Endothelial cell of umbilical vein (primary cell): Measurements from ENCODE around the gene CMIP.

ENCODE experiments used
- EZH2 ChIP-seq: IDR thresholded peaks from 2 replicates; pipeline ENCODE4 v1.6.1; 2012; ENCODE audit warnings: borderline replicate concordance, low read depth, mild to moderate bottlenecking, moderate library complexity, low read length, inconsistent platforms; ENCODE audit not compliant: severe bottlenecking
- FOS ChIP-seq: IDR thresholded peaks from 2 replicates; pipeline ENCODE4 v1.6.1; 2011; ENCODE audit warnings: mild to moderate bottlenecking, low read length, moderate library complexity, borderline replicate concordance; ENCODE audit not compliant: insufficient read depth
- GATA2 ChIP-seq: IDR thresholded peaks from 2 replicates; pipeline ENCODE4 v1.7.0; 2011; ENCODE audit warnings: low read depth, mild to moderate bottlenecking, moderate library complexity, mixed read lengths, low read length; ENCODE audit not compliant: insufficient read length, insufficient read depth
- JUN ChIP-seq: IDR thresholded peaks from 2 replicates; pipeline ENCODE4 v1.6.1; 2011; ENCODE audit warnings: borderline replicate concordance, low read depth; ENCODE audit not compliant: insufficient read length, insufficient read depth
- MYC ChIP-seq: IDR thresholded peaks from one replicate; pipeline ENCODE4 v1.6.1; 2011; ENCODE audit warnings: mild to moderate bottlenecking, low read depth, low read length
- POLR2A ChIP-seq: IDR thresholded peaks from 2 replicates; pipeline ENCODE4 v1.6.1; 2012; ENCODE audit warnings: low read depth, mild to moderate bottlenecking, control low read depth, low read length
- POLR2AphosphoS5 ChIP-seq: IDR thresholded peaks from 2 replicates; pipeline ENCODE4 v1.6.1; 2012; ENCODE audit warnings: low read depth, mild to moderate bottlenecking, control low read depth, low read length, moderate library complexity; ENCODE audit not compliant: insufficient read depth
- TF ChIP-seq, protein P1 (sequence below), 2 donors: IDR thresholded peaks; 1 replicate in 1 of 2; 2 replicates in 1 of 2; pipeline ENCODE4 v1.5.1; 2011; ENCODE audit warnings: low read length in 2 of 2, mild to moderate bottlenecking in 2 of 2, moderate library complexity in 2 of 2, control low read depth in 1 of 2, inconsistent platforms in 1 of 2, low read depth in 1 of 2; ENCODE audit not compliant: insufficient read depth in 1 of 2; ENCODE audit errors: extremely low read depth in 1 of 2
- TF ChIP-seq, protein P2 (sequence below): IDR thresholded peaks from 2 replicates; pipeline ENCODE4 v1.6.1; 2011; ENCODE audit not compliant: insufficient read depth, insufficient read length

DNA sequence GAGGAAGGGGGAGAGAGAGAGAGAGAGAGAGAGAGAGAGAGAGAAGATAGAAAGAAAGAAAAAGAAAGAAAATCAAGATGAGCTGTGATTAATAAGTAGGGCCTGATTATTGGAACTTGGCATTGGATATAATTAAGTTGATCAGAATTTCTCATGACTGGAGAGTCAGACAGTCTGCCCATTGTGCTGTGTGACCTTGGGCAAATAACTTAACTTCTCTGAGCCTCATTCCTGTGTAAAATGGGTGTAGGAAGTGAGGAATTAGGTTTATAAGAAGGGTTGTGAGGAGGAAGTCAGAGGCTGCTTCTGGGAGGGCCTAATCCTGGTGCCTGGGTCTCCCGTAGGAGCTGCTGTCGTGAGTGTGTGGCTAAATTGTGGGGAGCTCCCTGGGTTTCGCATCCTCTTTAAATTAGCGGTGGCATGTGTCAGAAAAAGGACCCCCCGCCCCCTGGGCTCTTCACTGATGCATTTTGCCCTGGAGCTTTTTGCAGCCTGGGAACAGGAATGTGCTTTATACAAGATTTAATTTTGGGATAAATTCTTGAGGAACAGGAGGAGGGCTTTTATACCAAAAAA, 76.0 kb downstream of the CMIP start:
- TF ChIP-seq, protein P1, sequence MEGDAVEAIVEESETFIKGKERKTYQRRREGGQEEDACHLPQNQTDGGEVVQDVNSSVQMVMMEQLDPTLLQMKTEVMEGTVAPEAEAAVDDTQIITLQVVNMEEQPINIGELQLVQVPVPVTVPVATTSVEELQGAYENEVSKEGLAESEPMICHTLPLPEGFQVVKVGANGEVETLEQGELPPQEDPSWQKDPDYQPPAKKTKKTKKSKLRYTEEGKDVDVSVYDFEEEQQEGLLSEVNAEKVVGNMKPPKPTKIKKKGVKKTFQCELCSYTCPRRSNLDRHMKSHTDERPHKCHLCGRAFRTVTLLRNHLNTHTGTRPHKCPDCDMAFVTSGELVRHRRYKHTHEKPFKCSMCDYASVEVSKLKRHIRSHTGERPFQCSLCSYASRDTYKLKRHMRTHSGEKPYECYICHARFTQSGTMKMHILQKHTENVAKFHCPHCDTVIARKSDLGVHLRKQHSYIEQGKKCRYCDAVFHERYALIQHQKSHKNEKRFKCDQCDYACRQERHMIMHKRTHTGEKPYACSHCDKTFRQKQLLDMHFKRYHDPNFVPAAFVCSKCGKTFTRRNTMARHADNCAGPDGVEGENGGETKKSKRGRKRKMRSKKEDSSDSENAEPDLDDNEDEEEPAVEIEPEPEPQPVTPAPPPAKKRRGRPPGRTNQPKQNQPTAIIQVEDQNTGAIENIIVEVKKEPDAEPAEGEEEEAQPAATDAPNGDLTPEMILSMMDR (IDR thresholded peaks at IDR 0.05; ENCODE audit: extremely low read depth in 1 of 2, insufficient read depth in 1 of 2, low read depth in 1 of 2, low read length in 2 of 2) = no peak
- TF ChIP-seq JUN = no peak
- no peak for TF ChIP-seq POLR2A
- no peak for TF ChIP-seq EZH2
- TF ChIP-seq, protein P2, sequence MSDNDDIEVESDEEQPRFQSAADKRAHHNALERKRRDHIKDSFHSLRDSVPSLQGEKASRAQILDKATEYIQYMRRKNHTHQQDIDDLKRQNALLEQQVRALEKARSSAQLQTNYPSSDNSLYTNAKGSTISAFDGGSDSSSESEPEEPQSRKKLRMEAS = no peak
- no peak for TF ChIP-seq GATA2
- TF ChIP-seq POLR2AphosphoS5 = no peak
- TF ChIP-seq FOS = no peak
- no peak for TF ChIP-seq MYC
